ENCODE results near the gene DDA1. TPM values are rescaled to one million over a fixed set of nuclear protein-coding genes. Genes with fewer than 3 reads are reported as not detected.

Gene DDA1
- total and polyA plus RNA-seq, 9 of the 15 experiments (the other 6 are each of a cell fraction or from before 2014, with no cell fraction given), result 1.4 to 83.8 (median 33.8) TPM

DNA sequence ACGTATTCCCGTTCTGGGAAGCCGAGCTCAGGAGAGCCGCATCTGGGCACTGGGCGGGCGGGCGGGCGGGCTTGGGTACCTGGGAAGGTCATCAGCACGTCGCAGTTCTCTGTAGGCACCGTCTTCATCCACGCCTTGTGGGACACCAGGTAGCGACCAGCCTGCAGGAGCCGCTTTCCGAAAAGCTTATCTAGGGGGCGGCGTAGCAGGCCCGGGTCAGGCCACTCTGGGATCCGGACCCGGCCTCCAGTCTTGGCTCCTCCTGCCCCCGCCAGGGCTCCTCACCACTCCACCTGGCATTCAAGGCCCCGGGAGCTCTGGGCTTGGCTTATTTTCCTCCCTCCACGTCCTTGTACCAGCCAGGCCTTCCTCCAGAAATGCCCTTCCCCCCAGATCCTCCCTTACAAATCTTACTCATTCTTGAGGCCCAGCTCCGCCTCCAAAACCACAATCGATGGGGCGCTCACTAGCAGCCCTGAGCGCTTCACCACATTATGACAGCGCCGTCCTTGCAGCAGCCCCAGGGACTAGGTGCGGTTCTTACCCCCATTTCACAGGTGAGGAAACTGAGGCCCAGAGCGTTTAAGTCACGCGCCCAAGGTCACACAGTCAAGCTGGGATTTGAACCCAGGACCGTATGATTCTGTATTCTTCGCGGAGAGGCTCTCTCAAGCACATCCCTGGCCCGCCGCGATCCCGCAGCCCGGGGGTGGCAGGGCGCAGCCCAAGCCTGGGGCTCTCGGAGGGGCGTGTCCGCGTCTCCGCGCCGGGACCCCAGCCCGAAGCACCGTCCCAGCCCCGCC, 24.4 kb downstream of the DDA1 start (continued):
- no peak for TF ChIP-seq ARID3B (CRISPR knock-in tag; IDR thresholded peaks at IDR 0.05; ENCODE audit: borderline replicate concordance)
- no peak for TF ChIP-seq RFX7 (CRISPR knock-in tag; IDR thresholded peaks at IDR 0.05)
- TF ChIP-seq MED1 (CRISPR knock-in tag; IDR thresholded peaks at IDR 0.05; ENCODE audit: borderline replicate concordance), result no peak; the same call in 1 of the 2 replicates
- peak; percentile 77 for TF ChIP-seq LEF1 (IDR thresholded peaks at IDR 0.05)
- TF ChIP-seq MTA1 (IDR thresholded peaks at IDR 0.05; ENCODE audit: borderline replicate concordance), result peak; percentile 45; the same call in 1 of the 2 replicates
- no peak for TF ChIP-seq HNRNPLL (IDR thresholded peaks at IDR 0.05; ENCODE audit: low read depth, low read length, poor library complexity, severe bottlenecking)
- TF ChIP-seq, protein P1, sequence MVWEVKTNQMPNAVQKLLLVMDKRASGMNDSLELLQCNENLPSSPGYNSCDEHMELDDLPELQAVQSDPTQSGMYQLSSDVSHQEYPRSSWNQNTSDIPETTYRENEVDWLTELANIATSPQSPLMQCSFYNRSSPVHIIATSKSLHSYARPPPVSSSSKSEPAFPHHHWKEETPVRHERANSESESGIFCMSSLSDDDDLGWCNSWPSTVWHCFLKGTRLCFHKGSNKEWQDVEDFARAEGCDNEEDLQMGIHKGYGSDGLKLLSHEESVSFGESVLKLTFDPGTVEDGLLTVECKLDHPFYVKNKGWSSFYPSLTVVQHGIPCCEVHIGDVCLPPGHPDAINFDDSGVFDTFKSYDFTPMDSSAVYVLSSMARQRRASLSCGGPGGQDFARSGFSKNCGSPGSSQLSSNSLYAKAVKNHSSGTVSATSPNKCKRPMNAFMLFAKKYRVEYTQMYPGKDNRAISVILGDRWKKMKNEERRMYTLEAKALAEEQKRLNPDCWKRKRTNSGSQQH (CRISPR knock-in tag; IDR thresholded peaks at IDR 0.05), result 0 out of 2 replicates have a peak, but pooled peaks have one; percentile 40
- TF ChIP-seq PCBP1 (IDR thresholded peaks at IDR 0.05; ENCODE audit: low read depth, low read length, poor library complexity, severe bottlenecking), result no peak
- TF ChIP-seq XRCC4 (IDR thresholded peaks at IDR 0.05; ENCODE audit: extremely low read depth, insufficient read depth, insufficient read length), result no peak
- TF ChIP-seq, protein P2, sequence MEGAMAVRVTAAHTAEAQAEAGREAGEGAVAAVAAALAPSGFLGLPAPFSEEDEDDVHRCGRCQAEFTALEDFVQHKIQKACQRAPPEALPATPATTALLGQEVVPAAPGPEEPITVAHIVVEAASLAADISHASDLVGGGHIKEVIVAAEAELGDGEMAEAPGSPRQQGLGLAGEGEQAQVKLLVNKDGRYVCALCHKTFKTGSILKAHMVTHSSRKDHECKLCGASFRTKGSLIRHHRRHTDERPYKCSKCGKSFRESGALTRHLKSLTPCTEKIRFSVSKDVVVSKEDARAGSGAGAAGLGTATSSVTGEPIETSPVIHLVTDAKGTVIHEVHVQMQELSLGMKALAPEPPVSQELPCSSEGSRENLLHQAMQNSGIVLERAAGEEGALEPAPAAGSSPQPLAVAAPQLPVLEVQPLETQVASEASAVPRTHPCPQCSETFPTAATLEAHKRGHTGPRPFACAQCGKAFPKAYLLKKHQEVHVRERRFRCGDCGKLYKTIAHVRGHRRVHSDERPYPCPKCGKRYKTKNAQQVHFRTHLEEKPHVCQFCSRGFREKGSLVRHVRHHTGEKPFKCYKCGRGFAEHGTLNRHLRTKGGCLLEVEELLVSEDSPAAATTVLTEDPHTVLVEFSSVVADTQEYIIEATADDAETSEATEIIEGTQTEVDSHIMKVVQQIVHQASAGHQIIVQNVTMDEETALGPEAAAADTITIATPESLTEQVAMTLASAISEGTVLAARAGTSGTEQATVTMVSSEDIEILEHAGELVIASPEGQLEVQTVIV (CRISPR knock-in tag; IDR thresholded peaks at IDR 0.05; ENCODE audit: borderline replicate concordance), result no peak
- TF ChIP-seq FOXM1 (IDR thresholded peaks at IDR 0.05; ENCODE audit: low read depth), result no peak
- peak; percentile 24; the same call in 1 of the 2 replicates for TF ChIP-seq FOXM1 (CRISPR knock-in tag; IDR thresholded peaks at IDR 0.05; ENCODE audit: low read depth)
- 0 out of 2 replicates have a peak, but pooled peaks have one; percentile 4 for TF ChIP-seq HIVEP1 (CRISPR knock-in tag; IDR thresholded peaks at IDR 0.05)
- TF ChIP-seq, protein P3, sequence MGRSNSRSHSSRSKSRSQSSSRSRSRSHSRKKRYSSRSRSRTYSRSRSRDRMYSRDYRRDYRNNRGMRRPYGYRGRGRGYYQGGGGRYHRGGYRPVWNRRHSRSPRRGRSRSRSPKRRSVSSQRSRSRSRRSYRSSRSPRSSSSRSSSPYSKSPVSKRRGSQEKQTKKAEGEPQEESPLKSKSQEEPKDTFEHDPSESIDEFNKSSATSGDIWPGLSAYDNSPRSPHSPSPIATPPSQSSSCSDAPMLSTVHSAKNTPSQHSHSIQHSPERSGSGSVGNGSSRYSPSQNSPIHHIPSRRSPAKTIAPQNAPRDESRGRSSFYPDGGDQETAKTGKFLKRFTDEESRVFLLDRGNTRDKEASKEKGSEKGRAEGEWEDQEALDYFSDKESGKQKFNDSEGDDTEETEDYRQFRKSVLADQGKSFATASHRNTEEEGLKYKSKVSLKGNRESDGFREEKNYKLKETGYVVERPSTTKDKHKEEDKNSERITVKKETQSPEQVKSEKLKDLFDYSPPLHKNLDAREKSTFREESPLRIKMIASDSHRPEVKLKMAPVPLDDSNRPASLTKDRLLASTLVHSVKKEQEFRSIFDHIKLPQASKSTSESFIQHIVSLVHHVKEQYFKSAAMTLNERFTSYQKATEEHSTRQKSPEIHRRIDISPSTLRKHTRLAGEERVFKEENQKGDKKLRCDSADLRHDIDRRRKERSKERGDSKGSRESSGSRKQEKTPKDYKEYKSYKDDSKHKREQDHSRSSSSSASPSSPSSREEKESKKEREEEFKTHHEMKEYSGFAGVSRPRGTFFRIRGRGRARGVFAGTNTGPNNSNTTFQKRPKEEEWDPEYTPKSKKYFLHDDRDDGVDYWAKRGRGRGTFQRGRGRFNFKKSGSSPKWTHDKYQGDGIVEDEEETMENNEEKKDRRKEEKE (IDR thresholded peaks at IDR 0.05; ENCODE audit: borderline replicate concordance in 1 of 2, control insufficient read depth in 1 of 2, low read depth in 2 of 2, low read length in 1 of 2), result no peak
- no peak for TF ChIP-seq TAL1 (IDR thresholded peaks at IDR 0.05)
- no peak for TF ChIP-seq ZNF384 (IDR thresholded peaks at IDR 0.05; ENCODE audit: low read depth, low read length)

Data from K562 (cell line).